Measurements from ENCODE around the gene CYBC1.

Gene CYBC1

DNA sequence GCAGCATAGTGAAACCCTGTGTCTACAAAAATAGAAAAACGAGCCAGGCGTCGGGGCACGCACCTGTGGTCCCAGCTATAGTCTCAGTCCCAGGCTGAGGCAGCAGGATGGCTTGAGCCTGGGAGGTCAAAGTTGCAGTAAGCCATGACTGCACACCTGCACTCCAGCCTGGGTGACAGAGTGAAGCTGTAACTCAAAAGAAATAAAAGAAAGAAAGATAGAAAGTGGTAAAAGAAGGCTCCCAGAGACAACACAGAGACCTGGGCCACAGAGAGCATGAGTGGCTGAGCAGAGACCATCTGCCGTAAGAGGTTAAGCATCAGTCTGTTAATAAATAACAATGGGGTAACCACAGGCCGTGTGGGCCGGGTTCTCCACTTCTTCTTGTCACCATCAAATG lies 47.7 kb downstream of the CYBC1 start:
- H3K4me1 ChIP-seq, result peaks cover 14% of the 10 kb centered on the region
- TF ChIP-seq, protein P1, sequence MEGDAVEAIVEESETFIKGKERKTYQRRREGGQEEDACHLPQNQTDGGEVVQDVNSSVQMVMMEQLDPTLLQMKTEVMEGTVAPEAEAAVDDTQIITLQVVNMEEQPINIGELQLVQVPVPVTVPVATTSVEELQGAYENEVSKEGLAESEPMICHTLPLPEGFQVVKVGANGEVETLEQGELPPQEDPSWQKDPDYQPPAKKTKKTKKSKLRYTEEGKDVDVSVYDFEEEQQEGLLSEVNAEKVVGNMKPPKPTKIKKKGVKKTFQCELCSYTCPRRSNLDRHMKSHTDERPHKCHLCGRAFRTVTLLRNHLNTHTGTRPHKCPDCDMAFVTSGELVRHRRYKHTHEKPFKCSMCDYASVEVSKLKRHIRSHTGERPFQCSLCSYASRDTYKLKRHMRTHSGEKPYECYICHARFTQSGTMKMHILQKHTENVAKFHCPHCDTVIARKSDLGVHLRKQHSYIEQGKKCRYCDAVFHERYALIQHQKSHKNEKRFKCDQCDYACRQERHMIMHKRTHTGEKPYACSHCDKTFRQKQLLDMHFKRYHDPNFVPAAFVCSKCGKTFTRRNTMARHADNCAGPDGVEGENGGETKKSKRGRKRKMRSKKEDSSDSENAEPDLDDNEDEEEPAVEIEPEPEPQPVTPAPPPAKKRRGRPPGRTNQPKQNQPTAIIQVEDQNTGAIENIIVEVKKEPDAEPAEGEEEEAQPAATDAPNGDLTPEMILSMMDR (IDR thresholded peaks at IDR 0.05; ENCODE audit: low read depth, low read length), result no peak
- no peaks in the 10 kb centered on the region for H3K27me3 ChIP-seq
- H3K9me3 ChIP-seq, result no peaks in the 10 kb centered on the region
- no peak for DNase-seq
- H3K36me3 ChIP-seq, result no peaks in the 10 kb centered on the region
- H3K4me3 ChIP-seq (ENCODE audit: low read depth, low read length), result no peak overlapping the region

- H3K4me3 ChIP-seq (ENCODE audit: low read depth, low read length), result no peak overlapping the region
- TF ChIP-seq, protein P1 (IDR thresholded peaks at IDR 0.05; ENCODE audit: low read depth, low read length), result no peak
- no peaks in the 10 kb centered on the region for H3K27me3 ChIP-seq
- H3K9me3 ChIP-seq, result no peaks in the 10 kb centered on the region
- no peaks in the 10 kb centered on the region for H3K36me3 ChIP-seq
- H3K4me1 ChIP-seq, result peaks cover 14% of the 10 kb centered on the region
- no peak for DNase-seq
Observed at GRCh38 chr17:82400830-82401229, 49.7 kb downstream of the CYBC1 start.

DNA sequence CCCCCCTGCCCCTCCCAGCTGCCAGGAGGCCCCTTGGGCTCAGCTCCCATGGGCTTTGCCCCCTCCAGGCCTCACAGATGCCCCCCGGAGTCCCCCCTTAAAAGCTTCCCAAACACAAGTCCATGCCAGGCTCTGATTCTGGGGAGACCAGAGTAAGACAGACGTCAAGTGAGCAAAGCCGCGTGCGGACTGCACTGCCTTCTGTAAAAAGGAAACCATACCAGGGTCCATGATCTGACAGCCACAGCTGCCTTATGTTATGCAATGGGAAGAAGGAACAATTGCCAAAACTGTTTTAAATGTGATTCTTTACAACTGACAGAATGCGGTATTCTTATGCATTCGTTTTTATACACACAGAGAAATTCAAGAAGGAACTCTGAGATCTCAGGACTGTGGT lies 50.3 kb downstream of the CYBC1 start:
- TF ChIP-seq, protein P1 (IDR thresholded peaks at IDR 0.05; ENCODE audit: low read depth, low read length), result no peak
- H3K4me1 ChIP-seq, result peaks cover 14% of the 10 kb centered on the region
- H3K36me3 ChIP-seq, result no peaks in the 10 kb centered on the region
- H3K4me3 ChIP-seq (ENCODE audit: low read depth, low read length), result no peak overlapping the region
- H3K9me3 ChIP-seq, result no peaks in the 10 kb centered on the region
- no peak for DNase-seq
- no peaks in the 10 kb centered on the region for H3K27me3 ChIP-seq

- peak; percentile 63 for DNase-seq
- TF ChIP-seq, protein P1 (IDR thresholded peaks at IDR 0.05; ENCODE audit: low read depth, low read length), result no peak
- Histone ChIP-seq H3K4me1 (peaks cover 14% of the 10 kb centered on the region), H3K27me3 (no peaks in the 10 kb centered on the region), H3K36me3 (no peaks in the 10 kb centered on the region), H3K4me3 (ENCODE audit: low read depth, low read length) (peak overlapping the region; percentile 15; the same call in 1 of the 2 replicates), H3K9me3 (no peaks in the 10 kb centered on the region)
Observed at GRCh38 chr17:82399601-82400101, 50.9 kb downstream of the CYBC1 start.

DNA sequence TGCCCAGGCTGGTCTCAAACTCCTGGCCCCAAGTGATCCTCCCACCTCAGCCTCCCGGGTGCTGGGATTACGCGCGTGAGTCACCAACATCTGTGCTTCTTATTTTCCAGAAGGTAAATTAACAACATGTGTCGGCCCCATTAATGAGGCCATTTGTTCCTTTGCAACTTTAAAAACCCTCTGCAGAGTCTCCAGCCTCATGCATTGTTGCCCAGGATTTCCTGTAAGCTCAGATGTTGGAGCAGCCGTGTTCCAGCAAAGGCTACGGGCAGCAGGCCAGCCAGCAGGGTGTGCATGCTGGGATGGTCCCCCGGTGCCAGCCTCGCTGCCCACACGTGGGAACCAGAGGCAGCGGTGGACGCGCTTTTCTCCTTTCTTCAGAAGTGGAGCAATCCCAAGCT lies 51.5 kb downstream of the CYBC1 start:
- TF ChIP-seq, protein P1 (IDR thresholded peaks at IDR 0.05; ENCODE audit: low read depth, low read length), result no peak
- Histone ChIP-seq H3K36me3 (no peaks in the 10 kb centered on the region), H3K9me3 (no peaks in the 10 kb centered on the region), H3K4me3 (ENCODE audit: low read depth, low read length) (no peak overlapping the region), H3K4me1 (peaks cover 14% of the 10 kb centered on the region), H3K27me3 (no peaks in the 10 kb centered on the region)
- peak; percentile 63 for DNase-seq

DNA sequence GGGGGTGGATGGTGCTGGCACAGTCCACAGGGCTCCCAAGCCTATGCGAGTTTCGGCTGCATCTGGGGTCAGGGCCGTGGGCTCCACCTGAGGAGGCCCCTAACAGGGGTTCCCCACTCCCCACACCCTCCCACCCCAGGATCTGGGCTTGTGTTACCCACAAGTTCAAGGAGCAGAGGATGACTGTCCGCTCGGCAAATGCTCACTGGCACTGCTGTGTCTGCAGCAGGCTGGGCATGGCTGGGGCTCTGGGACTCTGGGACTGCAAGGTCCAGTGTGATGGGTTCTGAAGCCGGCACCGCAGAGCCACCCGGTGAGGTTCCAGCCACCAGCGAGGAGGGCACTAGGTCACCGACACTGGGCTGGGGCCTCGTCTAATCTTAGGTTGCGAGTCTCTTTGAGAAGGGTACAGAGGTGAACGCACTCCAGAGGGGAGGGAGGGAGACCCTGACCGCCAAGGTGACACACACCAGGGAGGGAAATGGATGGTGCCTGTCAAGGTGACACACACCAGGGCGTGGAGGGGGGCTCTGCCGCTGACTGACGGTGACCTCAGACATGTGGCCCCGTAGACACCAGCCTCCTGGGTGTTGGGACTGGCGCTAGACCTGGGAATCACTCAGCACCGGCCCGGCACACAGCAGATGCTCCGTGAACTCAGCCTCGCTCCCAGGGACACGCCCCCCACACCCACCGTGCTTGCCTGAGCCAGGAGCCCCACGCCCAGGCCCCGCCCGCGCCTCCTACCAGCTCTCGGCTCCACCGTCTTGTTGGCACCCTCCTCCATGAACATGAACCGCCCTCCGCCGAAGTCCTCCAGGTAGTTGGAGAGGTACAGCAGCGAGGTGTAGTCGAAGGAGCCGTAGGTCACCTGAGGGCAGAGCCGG lies 52.9 kb downstream of the CYBC1 start:
- Histone ChIP-seq H3K36me3 (no peaks in the 10 kb centered on the region), H3K27me3 (no peaks in the 10 kb centered on the region), H3K9me3 (no peaks in the 10 kb centered on the region), H3K4me3 (ENCODE audit: low read depth, low read length) (no peak overlapping the region), H3K4me1 (peaks cover 14% of the 10 kb centered on the region)
- TF ChIP-seq, protein P1 (IDR thresholded peaks at IDR 0.05; ENCODE audit: low read depth, low read length), result no peak
- no peak for DNase-seq
